Mesenchymal stem cell (in vitro differentiated cells and primary cell): ENCODE data around the gene RTN4.
A peak's percentile ranks its signal among the peaks of the same experiment; 100 is the strongest.

ENCODE experiments used
- DNase-seq: peaks from one replicate; pipeline ENCODE4 v3.0.0-alpha.2; 2013
- H2AFZ ChIP-seq: one replicate; pipeline ENCODE4 v1.6.1; 2013; ENCODE audit warnings: low read depth, mild to moderate bottlenecking, control low read depth, inconsistent platforms, low read length, moderate library complexity
- H2AK5ac ChIP-seq: 2 replicates; pipeline ENCODE4 v1.6.1; 2013; ENCODE audit warnings: low read length, moderate library complexity, mild to moderate bottlenecking, inconsistent platforms; ENCODE audit not compliant: severe bottlenecking
- H2BK120ac ChIP-seq: one replicate; pipeline ENCODE4 v1.6.1; 2013; ENCODE audit warnings: low read depth, mild to moderate bottlenecking, inconsistent platforms, low read length, moderate library complexity
- H2BK12ac ChIP-seq, 2 experiments: one replicate each; pipeline ENCODE4 v1.6.1; 2013; ENCODE audit warnings: inconsistent platforms in 2 of 2, low read length in 2 of 2, mild to moderate bottlenecking in 2 of 2, moderate library complexity in 2 of 2, control low read depth in 1 of 2
- H2BK15ac ChIP-seq: one replicate; pipeline ENCODE4 v1.6.1; 2013; ENCODE audit warnings: mild to moderate bottlenecking, low read depth, inconsistent platforms; ENCODE audit not compliant: poor library complexity, severe bottlenecking
- H2BK5ac ChIP-seq: 2 replicates; pipeline ENCODE4 v1.6.1; 2013; ENCODE audit warnings: low read depth, mild to moderate bottlenecking, low read length, control low read depth, inconsistent platforms; ENCODE audit not compliant: poor library complexity, severe bottlenecking
- H3K14ac ChIP-seq, 2 experiments: one replicate each; pipeline ENCODE4 v1.6.1; 2013; ENCODE audit warnings: inconsistent platforms in 2 of 2, low read length in 2 of 2, control low read depth in 1 of 2, mild to moderate bottlenecking in 1 of 2, moderate library complexity in 1 of 2
- H3K18ac ChIP-seq, 2 experiments: one replicate each; pipeline ENCODE4 v1.6.1; 2013; ENCODE audit warnings: inconsistent platforms in 2 of 2, low read length in 2 of 2, control low read depth in 1 of 2, low read depth in 1 of 2, mild to moderate bottlenecking in 1 of 2
- H3K23ac ChIP-seq, 2 experiments: one replicate each; pipeline ENCODE4 v1.6.1; 2013; ENCODE audit warnings: inconsistent platforms in 2 of 2, low read length in 2 of 2, mild to moderate bottlenecking in 2 of 2, moderate library complexity in 2 of 2, control low read depth in 1 of 2
- H3K27ac ChIP-seq: 2 replicates; pipeline ENCODE4 v1.5.1; 2013; ENCODE audit warnings: mild to moderate bottlenecking, moderate library complexity, low read length, control low read depth, inconsistent platforms; ENCODE audit not compliant: poor library complexity, severe bottlenecking
- H3K27me3 ChIP-seq, 2 experiments: 2 replicates each; pipeline versions ENCODE4 v1.6.1 to v1.7.0; 2013; ENCODE audit warnings: low read length in 2 of 2, mild to moderate bottlenecking in 2 of 2, moderate library complexity in 2 of 2, control low read depth in 1 of 2, inconsistent platforms in 1 of 2; ENCODE audit not compliant: control insufficient read depth in 1 of 2, insufficient read depth in 1 of 2
- H3K36me3 ChIP-seq, 2 experiments: 2 replicates each; pipeline versions ENCODE4 v1.6.1 to v1.7.0; 2013; ENCODE audit warnings: low read length in 2 of 2, control low read depth in 1 of 2, inconsistent platforms in 1 of 2, low read depth in 1 of 2, mild to moderate bottlenecking in 1 of 2; ENCODE audit not compliant: insufficient read depth in 2 of 2, control insufficient read depth in 1 of 2
- H3K4ac ChIP-seq, 2 experiments: one replicate each; pipeline ENCODE4 v1.6.1; 2013; ENCODE audit warnings: inconsistent platforms in 2 of 2, low read length in 2 of 2, mild to moderate bottlenecking in 2 of 2, moderate library complexity in 2 of 2, control low read depth in 1 of 2, low read depth in 1 of 2
- H3K4me1 ChIP-seq: 2 replicates; pipeline ENCODE4 v1.6.1; 2013; ENCODE audit warnings: low read depth, low read length, control low read depth; ENCODE audit not compliant: control insufficient read depth, insufficient read depth
- H3K4me2 ChIP-seq: 2 replicates; pipeline ENCODE4 v1.6.1; 2013; ENCODE audit warnings: low read length, mild to moderate bottlenecking, inconsistent platforms; ENCODE audit not compliant: poor library complexity, severe bottlenecking
- H3K4me3 ChIP-seq, 2 experiments: 2 replicates each; pipeline versions ENCODE4 v1.5.1 to v1.7.0; 2013; ENCODE audit warnings: low read length in 2 of 2, mild to moderate bottlenecking in 2 of 2, control low read depth in 1 of 2, low read depth in 1 of 2; ENCODE audit not compliant: insufficient read depth in 1 of 2
- H3K79me1 ChIP-seq: replicated peaks from 2 replicates; pipeline ENCODE4 v1.6.1; 2013; ENCODE audit warnings: mild to moderate bottlenecking, control low read depth, low read length, inconsistent platforms; ENCODE audit not compliant: poor library complexity, severe bottlenecking
- H3K9ac ChIP-seq: 2 replicates; pipeline ENCODE4 v1.7.0; 2013; ENCODE audit warnings: mild to moderate bottlenecking, low read length, moderate library complexity
- H3K9me3 ChIP-seq: 2 replicates; pipeline ENCODE4 v1.7.0; 2013; ENCODE audit warnings: mild to moderate bottlenecking, low read length; ENCODE audit not compliant: control insufficient read depth
- H4K8ac ChIP-seq: one replicate; pipeline ENCODE4 v1.6.1; 2013; ENCODE audit warnings: inconsistent platforms, mild to moderate bottlenecking, low read length, moderate library complexity
- H4K91ac ChIP-seq: one replicate; pipeline ENCODE4 v1.6.1; 2013; ENCODE audit warnings: mild to moderate bottlenecking, low read length, inconsistent platforms
- WGBS: methylation state at CpG from one replicate; pipeline ENCODE4 v1.1.7; 2013; ENCODE audit warnings: mixed read lengths; 5-methylcytosine and 5-hydroxymethylcytosine counted together

RTN4 gene

GRCh38 chr2:55019526-55020258 lies 30.6 kb downstream of the RTN4 start:
- H2BK120ac ChIP-seq: no peak overlapping the region
- no peak overlapping the region for H3K27ac ChIP-seq
- no peak overlapping the region for H4K8ac ChIP-seq
- H3K4me1 ChIP-seq: peaks cover 5% of the 10 kb centered on the region
- no peak overlapping the region for H4K91ac ChIP-seq
- no peaks in the 10 kb centered on the region for H3K79me1 ChIP-seq
- no peak overlapping the region for H2BK5ac ChIP-seq
- no peak overlapping the region for H3K4ac ChIP-seq
- no peaks in the 10 kb centered on the region for H3K27me3 ChIP-seq
- H3K4me2 ChIP-seq: no peak overlapping the region
- no peak overlapping the region for H3K23ac ChIP-seq
- peaks cover 3 to 41% of the 10 kb centered on the region in 2 experiments for H3K36me3 ChIP-seq
- no peaks in the 10 kb centered on the region for H3K9me3 ChIP-seq
- WGBS: 0% methylated on average over 1 of the region's 5 CpGs
- DNase-seq: peak; percentile 41
- H3K18ac ChIP-seq: no peak overlapping the region
- no peak overlapping the region for H2BK15ac ChIP-seq
- H3K4me3 ChIP-seq: no peak overlapping the region
- H3K14ac ChIP-seq: no peak overlapping the region
- H2BK12ac ChIP-seq: no peak overlapping the region
- H2AFZ ChIP-seq: no peak overlapping the region
- no peak overlapping the region for H3K9ac ChIP-seq
- H2AK5ac ChIP-seq: no peak overlapping the region

- Histone ChIP-seq H3K79me1 (no peaks in the 10 kb centered on the region), H2BK5ac (no peak overlapping the region), H3K36me3 (peaks cover 3 to 36% of the 10 kb centered on the region in 2 experiments), H3K4ac (no peak overlapping the region), H2BK12ac (no peak overlapping the region), H3K9me3 (no peaks in the 10 kb centered on the region), H3K4me3 (no peak overlapping the region), H2AFZ (no peak overlapping the region), H3K27me3 (no peaks in the 10 kb centered on the region), H3K9ac (no peak overlapping the region), H3K14ac (no peak overlapping the region), H4K91ac (no peak overlapping the region), H4K8ac (no peak overlapping the region), H3K27ac (no peak overlapping the region), H3K18ac (no peak overlapping the region), H3K4me1 (peaks cover 8% of the 10 kb centered on the region), H2AK5ac (no peak overlapping the region), H3K4me2 (no peak overlapping the region), H2BK15ac (no peak overlapping the region), H2BK120ac (no peak overlapping the region), H3K23ac (no peak overlapping the region)
- WGBS: 89% methylated on average over 1 of the region's 1 CpG
- DNase-seq: no peak
These were observed 31.6 kb downstream of the RTN4 start for GRCh38 chr2:55018619-55019018.

- 100% methylated on average over 3 of the region's 3 CpGs for WGBS
- no peak overlapping the region for H4K8ac ChIP-seq
- no peak for DNase-seq
These were observed 32.4 kb downstream of the RTN4 start for GRCh38 chr2:55017880-55018279.

GRCh38 chr2:55017428-55017827 lies 32.8 kb downstream of the RTN4 start:
- no peak overlapping the region for H2BK5ac ChIP-seq
- no peaks in the 10 kb centered on the region for H3K9me3 ChIP-seq
- H3K79me1 ChIP-seq: no peaks in the 10 kb centered on the region
- 100% methylated on average over 3 of the region's 3 CpGs for WGBS
- H2BK120ac ChIP-seq: no peak overlapping the region
- H3K36me3 ChIP-seq: peaks cover 3 to 36% of the 10 kb centered on the region in 2 experiments
- no peak overlapping the region for H4K8ac ChIP-seq
- no peak overlapping the region for H3K4ac ChIP-seq
- H3K9ac ChIP-seq: no peak overlapping the region
- H3K4me2 ChIP-seq: no peak overlapping the region
- no peaks in the 10 kb centered on the region for H3K27me3 ChIP-seq
- H2AK5ac ChIP-seq: no peak overlapping the region
- H3K4me1 ChIP-seq: peaks cover 6% of the 10 kb centered on the region
- no peak overlapping the region for H3K18ac ChIP-seq
- H4K91ac ChIP-seq: no peak overlapping the region
- H3K4me3 ChIP-seq: no peak overlapping the region
- H2AFZ ChIP-seq: no peak overlapping the region
- H3K27ac ChIP-seq: no peak overlapping the region
- H3K14ac ChIP-seq: no peak overlapping the region
- H2BK12ac ChIP-seq: no peak overlapping the region
- H3K23ac ChIP-seq: no peak overlapping the region
- DNase-seq: no peak
- H2BK15ac ChIP-seq: no peak overlapping the region

More at GRCh38 chr2:55017880-55018279, 32.4 kb downstream of the RTN4 start:
- Histone ChIP-seq H3K23ac (no peak overlapping the region), H2BK5ac (no peak overlapping the region), H3K4ac (no peak overlapping the region), H3K36me3 (peaks cover 3 to 36% of the 10 kb centered on the region in 2 experiments), H3K18ac (no peak overlapping the region), H3K4me3 (no peak overlapping the region), H3K9me3 (no peaks in the 10 kb centered on the region), H4K91ac (no peak overlapping the region), H3K79me1 (no peaks in the 10 kb centered on the region), H3K27me3 (no peaks in the 10 kb centered on the region), H2AFZ (no peak overlapping the region), H3K9ac (peak overlapping the region; percentile 24), H2BK120ac (no peak overlapping the region), H2AK5ac (no peak overlapping the region), H3K4me1 (peaks cover 8% of the 10 kb centered on the region), H3K14ac (no peak overlapping the region), H2BK15ac (no peak overlapping the region), H3K27ac (no peak overlapping the region), H3K4me2 (no peak overlapping the region), H2BK12ac (no peak overlapping the region)
